DMS53 treated with DMSO at 0.1 percent for 48 hours (cell line): Measurements from ENCODE around the gene GPRC5A.
"Not testable (repeated sequence)": the region's sequence is repeated elsewhere in the genome, so short reads cannot be mapped to it uniquely, and the experiment has no call there.

ENCODE experiments used
- DNase-seq: peaks from one replicate; lab custom pipeline; 2025; ENCODE audit not compliant: unreplicated experiment; lab: John Stamatoyannopoulos, UW

GPRC5A gene

GRCh38 chr12:12891080-12891880 lies at the start of gene GPRC5A:
TSS of gene GPRC5A (plus strand) at chr12:12891562. CDS start at chr12:12908250, 16,688 bp downstream.
- DNase-seq: peak; percentile 48

- DNase-seq: no peak
Observed at GRCh38 chr12:12845794-12846243, 45.5 kb upstream of the GPRC5A start.

- not testable (repeated sequence) for DNase-seq
Observed at GRCh38 chr12:12846780-12847179, 44.6 kb upstream of the GPRC5A start.

GRCh38 chr12:12853435-12853834 lies 37.9 kb upstream of the GPRC5A start:
- DNase-seq: no peak

GRCh38 chr12:12859690-12860089 lies 31.7 kb upstream of the GPRC5A start:
- DNase-seq: no peak

- DNase-seq: no peak
Observed at GRCh38 chr12:12864243-12864642, 27.1 kb upstream of the GPRC5A start.

GRCh38 chr12:12868477-12869235 lies 22.7 kb upstream of the GPRC5A start:
- no peak for DNase-seq

- DNase-seq: no peak
Observed at GRCh38 chr12:12870465-12870864, 20.9 kb upstream of the GPRC5A start.

- DNase-seq: no peak
Observed at GRCh38 chr12:12871587-12872138, 19.7 kb upstream of the GPRC5A start.

GRCh38 chr12:12872139-12872933 lies 19.0 kb upstream of the GPRC5A start:
- peak; percentile 86 for DNase-seq

GRCh38 chr12:12872934-12873275 lies 18.5 kb upstream of the GPRC5A start:
- no peak for DNase-seq

GRCh38 chr12:12874029-12874428 lies 17.3 kb upstream of the GPRC5A start:
- DNase-seq: no peak

- not testable (repeated sequence) for DNase-seq
Observed at GRCh38 chr12:12875301-12875700, 16.1 kb upstream of the GPRC5A start.

- DNase-seq: no peak
Observed at GRCh38 chr12:12877153-12877768, 14.1 kb upstream of the GPRC5A start.

- no peak for DNase-seq
Observed at GRCh38 chr12:12877781-12878455, 13.4 kb upstream of the GPRC5A start.

- no peak for DNase-seq
Observed at GRCh38 chr12:12880537-12880936, 10.8 kb upstream of the GPRC5A start.

GRCh38 chr12:12881151-12881909 lies 10.0 kb upstream of the GPRC5A start:
- DNase-seq: no peak

GRCh38 chr12:12882288-12882687 lies 9.1 kb upstream of the GPRC5A start:
- DNase-seq: no peak

GRCh38 chr12:12883369-12884001 lies 7.9 kb upstream of the GPRC5A start:
- DNase-seq: peak; percentile 58
